ENCODE results near the gene KLC4. TPM values are rescaled to one million over a fixed set of nuclear protein-coding genes. Genes with fewer than 3 reads are reported as not detected.

Gene KLC4
- 7.6 and 8.3 TPM in 2 replicates for total RNA-seq

DNA sequence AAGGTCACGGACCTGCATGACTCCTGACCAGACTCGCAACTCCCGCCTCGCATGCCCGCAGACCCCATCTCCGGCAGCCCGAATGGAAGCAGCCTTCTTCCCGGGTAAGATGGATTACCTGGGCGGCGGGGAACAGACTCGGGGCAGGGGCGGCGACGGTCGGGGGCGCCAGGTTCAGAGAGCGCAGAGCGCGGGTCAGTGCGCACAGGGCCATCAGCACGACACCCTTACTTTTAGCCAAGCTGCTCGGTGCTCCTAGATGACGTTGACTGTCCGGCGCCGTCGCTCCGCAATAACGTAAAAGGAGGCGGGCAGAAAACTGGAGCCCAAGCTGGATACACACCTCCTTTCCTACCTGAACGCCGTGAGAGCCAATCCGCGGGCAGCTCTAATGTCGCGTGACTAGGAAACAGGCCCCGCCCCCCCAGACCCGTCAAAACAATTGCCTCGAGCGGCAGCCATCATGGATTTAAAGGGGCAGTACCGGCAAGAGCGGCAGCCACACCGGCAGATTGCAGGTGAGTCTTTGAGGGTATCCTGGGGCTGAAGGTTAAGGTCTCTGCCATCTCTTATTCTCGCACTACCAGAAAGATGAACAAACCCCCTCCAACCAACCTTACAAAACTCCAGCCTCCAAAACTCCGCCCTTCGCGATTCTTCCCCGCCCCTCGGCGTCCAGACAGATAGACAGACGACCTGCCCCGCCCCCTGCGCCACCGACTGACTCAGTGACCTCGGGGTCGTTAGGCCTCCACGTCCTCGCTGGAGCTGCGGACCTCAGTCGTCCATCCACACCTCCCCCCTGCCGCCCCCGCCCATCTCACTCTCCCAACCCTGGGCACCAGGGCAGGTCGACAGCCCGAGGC, at the start of gene KLC4, which contains the start of gene MRPL2:
TSS of gene KLC4 (plus strand) at position 464 of the 866 bp plus-strand sequence. CDS start 1,705 bp downstream, outside the sequence.
TSS of gene MRPL2 (minus strand) at position 267 of the 866 bp plus-strand sequence. CDS start at position 214, 53 bp downstream.

DNA sequence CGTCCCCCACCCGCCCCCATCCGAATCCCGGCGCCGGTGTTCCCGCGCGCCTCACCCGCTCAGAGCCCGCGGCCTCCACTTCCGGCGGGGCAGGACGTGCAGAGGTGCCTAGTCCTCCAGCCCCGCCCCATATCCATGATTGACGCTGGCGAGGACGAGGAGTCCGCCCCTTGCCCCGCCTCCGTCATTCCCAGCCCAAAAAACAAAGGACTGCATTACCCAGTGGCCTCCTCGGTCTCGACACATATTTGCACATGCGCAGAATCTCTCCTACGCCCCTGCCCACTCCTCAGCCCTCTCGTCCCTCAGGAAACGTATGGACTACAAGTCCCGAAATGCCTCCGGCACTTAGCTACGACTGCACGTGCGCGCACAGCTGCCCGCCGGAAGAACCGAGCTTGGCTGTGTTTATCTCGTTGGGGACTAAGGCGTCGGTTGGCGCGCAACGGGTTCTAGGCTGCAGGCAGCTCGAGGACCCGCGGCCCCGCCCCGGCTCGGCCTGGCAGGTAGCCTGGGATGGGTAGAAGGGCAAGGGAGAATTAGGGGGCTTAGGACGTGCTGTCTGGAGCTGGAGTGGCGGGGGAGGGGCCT, 45.5 kb upstream of the KLC4 start, which contains the start of the genes KLHDC3 and MEA1:
TSS of gene KLHDC3 (plus strand) at position 407 of the 591 bp plus-strand sequence. CDS start 2,944 bp downstream, outside the sequence.
TSS of gene MEA1 (minus strand) at position 104 of the 591 bp plus-strand sequence. CDS start 133 bp downstream, outside the sequence.

DNA sequence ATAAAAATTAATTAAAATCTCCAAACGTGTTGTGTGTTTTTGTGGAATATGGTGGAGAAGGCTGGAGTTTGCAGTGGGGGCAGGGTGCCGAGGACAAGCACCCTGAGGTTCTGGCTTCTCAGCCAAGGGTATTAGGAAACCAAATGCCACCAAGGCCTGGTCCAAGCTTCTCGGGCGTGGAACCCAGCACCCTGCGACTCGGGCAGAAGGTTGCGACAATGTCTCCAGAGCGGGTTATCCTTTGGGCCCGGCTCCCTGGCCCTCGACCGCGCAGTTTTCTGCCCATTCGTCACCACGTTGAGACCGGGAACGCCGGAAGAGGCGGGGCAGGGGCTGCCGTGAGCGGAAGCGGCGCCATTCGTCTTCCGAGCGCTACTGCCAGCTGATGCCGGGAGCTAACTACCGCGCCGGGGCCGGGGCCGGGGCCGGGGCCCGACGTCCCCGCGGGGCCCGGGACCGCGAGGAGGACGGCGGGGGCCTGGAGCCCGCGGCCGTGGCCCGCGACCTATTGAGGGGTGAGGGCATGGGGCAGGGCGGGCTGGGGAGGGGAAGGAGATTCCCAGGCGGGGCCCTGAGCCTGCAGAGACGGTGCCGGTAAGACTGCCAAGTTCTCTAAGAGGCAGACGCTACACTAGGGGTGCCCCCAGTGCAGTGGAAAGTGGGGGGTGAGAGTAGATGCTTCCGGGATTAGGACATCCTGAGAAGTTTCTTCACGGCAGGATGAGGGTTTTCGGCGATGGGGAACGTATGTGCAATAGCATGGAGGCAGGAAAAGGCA, 38.0 kb upstream of the KLC4 start, which contains the start of gene RRP36:
TSS of gene RRP36 (plus strand) at position 354 of the 778 bp plus-strand sequence. CDS start at position 386, 32 bp downstream.

DNA sequence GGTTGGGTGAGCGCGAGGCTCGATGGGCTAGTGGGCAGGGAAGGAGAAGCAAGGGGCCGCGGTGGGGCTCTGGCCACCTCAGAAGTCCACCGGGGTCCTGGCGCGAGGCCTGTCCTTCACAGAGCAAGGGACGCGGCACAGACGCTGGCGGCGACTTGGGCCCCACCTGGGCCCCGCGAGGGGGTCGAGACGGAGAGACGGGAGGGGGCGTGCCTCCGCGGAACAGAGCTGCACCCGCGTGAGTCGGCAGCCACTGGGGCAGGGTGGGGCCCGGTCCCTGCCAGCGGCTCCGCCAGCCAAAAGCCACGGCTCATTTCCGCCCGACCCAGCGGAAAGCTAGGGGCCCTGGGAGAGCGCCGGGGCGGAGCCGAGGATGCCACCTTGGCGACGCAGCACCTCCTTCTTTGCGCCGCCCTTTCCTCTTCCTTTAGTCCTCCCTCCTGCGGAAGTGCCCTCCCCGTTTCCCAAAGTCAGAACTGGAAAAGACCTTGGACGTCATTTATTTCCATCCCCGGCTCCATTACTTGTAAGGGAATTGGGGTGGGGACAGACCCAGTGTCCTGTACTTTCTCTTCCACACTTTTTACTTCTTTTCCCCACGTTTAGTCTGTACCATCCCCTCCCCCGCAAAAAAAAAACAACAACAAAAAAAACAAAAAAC, 5.8 kb upstream of the KLC4 start, which contains the start of gene CUL7:
TSS of gene CUL7 (minus strand) at position 307 of the 661 bp plus-strand sequence. CDS start 1,063 bp downstream, outside the sequence.

DNA sequence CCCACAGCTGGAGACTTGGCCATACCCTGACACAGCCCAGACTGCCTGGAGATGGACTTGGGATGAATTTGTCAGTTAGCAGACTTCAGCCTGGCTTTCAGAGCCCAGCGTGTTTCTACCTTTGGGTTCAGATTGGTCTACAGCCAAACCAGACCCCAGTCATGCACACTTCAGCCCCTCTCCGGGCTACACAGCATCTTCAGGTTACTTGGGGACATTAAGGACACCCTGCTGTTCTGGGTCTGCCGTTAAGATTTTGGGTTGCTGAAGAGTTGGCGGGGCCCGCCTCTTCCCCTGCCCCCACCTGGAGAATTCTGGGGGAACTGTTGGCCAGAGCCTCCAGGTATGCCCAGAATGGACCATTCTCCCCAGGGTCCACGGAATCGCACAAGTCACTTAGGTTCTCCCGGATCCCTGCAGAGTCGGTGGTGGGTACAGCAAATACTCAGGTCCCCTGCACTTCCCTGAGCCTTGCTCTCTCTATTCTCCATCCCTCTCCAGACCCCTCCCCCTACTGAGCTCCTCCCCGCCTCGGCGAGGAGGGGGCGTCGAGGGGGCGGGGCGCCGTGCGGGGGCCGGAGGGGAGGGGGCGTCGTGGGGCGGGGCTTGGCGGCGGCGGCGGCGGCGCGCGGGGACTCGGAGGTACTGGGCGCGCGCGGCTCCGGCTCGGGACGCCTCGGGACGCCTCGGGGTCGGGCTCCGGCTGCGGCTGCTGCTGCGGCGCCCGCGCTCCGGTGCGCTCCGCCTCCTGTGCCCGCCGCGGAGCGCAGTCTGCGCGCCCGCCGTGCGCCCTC, 16.4 kb downstream of the KLC4 start, which contains the start of gene PTK7:
TSS of gene PTK7 (plus strand) at position 645 of the 794 bp plus-strand sequence. CDS start 175 bp downstream, outside the sequence.

Other genes with a start within 250 kb of the KLC4 start
- 97.8 and 108 TPM in 2 replicates for gene RPL7L1, start 180.0 kb upstream of the KLC4 start, total RNA-seq
- not detected in 2 replicates for gene PTCRA, start 143.6 kb upstream of the KLC4 start, total RNA-seq
- 28.7 and 29.3 TPM in 2 replicates for gene CNPY3, start 130.2 kb upstream of the KLC4 start, total RNA-seq
- not detected in 2 replicates for gene GNMT, start 98.9 kb upstream of the KLC4 start, total RNA-seq
- 22.0 and 23.2 TPM in 2 replicates for gene PEX6, start 80.5 kb upstream of the KLC4 start, total RNA-seq
- gene PPP2R5D, start 75.1 kb upstream of the KLC4 start, total RNA-seq: 54.3 and 71.8 TPM in 2 replicates
- gene MEA1, start 45.7 kb upstream of the KLC4 start, total RNA-seq: 110 and 111 TPM in 2 replicates
- gene KLHDC3, start 45.4 kb upstream of the KLC4 start, total RNA-seq: 83.7 and 84.1 TPM in 2 replicates
- 109 and 114 TPM in 2 replicates for gene RRP36, start 38.0 kb upstream of the KLC4 start, total RNA-seq
- 27.6 and 30.0 TPM in 2 replicates for gene CUL7, start 5.8 kb upstream of the KLC4 start, total RNA-seq
- gene MRPL2, start 197 bp upstream of the KLC4 start, total RNA-seq: 32.6 and 53.5 TPM in 2 replicates
- 96.6 and 102 TPM in 2 replicates for gene PTK7, start 16.7 kb downstream of the KLC4 start, total RNA-seq
- 25.9 and 26.0 TPM in 2 replicates for gene SRF, start 111.6 kb downstream of the KLC4 start, total RNA-seq
- gene CUL9, start 122.6 kb downstream of the KLC4 start, total RNA-seq: 17.4 and 22.9 TPM in 2 replicates
- gene DNPH1, start 169.8 kb downstream of the KLC4 start, total RNA-seq: 70.2 and 74.8 TPM in 2 replicates
- gene TTBK1, start 183.8 kb downstream of the KLC4 start, total RNA-seq: under 0.01 TPM in 1 of 2 replicates, not detected in the other
- gene SLC22A7, start 238.6 kb downstream of the KLC4 start, total RNA-seq: not detected in 2 replicates
- gene CRIP3, start 249.2 kb downstream of the KLC4 start, total RNA-seq: not detected in 2 replicates